ENCODE measurements around the gene GNA15.
"Not testable (repeated sequence)": the region's sequence is repeated elsewhere in the genome, so short reads cannot be mapped to it uniquely, and the experiment has no call there.

GNA15 gene, protein sequence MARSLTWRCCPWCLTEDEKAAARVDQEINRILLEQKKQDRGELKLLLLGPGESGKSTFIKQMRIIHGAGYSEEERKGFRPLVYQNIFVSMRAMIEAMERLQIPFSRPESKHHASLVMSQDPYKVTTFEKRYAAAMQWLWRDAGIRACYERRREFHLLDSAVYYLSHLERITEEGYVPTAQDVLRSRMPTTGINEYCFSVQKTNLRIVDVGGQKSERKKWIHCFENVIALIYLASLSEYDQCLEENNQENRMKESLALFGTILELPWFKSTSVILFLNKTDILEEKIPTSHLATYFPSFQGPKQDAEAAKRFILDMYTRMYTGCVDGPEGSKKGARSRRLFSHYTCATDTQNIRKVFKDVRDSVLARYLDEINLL

DNA sequence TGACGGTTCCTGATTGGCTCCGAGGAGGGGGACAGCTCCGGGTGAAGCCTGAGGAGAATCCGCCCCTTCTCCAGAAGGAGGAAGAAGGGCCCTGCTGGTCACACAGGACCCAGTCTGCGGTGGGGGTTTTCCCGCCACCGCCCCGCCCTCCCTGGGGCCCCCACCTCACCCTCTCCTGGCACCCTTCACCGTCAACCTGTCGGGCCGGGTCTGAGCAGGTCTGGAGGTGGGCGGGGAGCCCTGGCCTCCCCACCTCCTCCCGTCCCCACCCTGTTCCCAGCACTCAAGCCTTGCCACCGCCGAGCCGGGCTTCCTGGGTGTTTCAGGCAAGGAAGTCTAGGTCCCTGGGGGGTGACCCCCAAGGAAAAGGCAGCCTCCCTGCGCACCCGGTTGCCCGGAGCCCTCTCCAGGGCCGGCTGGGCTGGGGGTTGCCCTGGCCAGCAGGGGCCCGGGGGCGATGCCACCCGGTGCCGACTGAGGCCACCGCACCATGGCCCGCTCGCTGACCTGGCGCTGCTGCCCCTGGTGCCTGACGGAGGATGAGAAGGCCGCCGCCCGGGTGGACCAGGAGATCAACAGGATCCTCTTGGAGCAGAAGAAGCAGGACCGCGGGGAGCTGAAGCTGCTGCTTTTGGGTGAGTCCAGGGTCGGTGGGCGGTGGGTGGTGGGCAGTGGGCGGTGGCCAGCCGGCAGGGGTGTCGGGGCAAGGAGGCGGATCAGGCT lies at the start of gene GNA15:
Gene GNA15, plus strand, starts transcription at position 73 of the 723 bp plus-strand sequence. Its CDS starts 418 bp downstream, at position 491.
- no peak for DNase-seq (ENCODE audit: low spot score)
- no peak for FAIRE-seq

GRCh38 chr19:3087769-3088168 lies 48.1 kb upstream of the GNA15 start:
- DNase-seq (ENCODE audit: low spot score) (no peak), FAIRE-seq (no peak)

DNA sequence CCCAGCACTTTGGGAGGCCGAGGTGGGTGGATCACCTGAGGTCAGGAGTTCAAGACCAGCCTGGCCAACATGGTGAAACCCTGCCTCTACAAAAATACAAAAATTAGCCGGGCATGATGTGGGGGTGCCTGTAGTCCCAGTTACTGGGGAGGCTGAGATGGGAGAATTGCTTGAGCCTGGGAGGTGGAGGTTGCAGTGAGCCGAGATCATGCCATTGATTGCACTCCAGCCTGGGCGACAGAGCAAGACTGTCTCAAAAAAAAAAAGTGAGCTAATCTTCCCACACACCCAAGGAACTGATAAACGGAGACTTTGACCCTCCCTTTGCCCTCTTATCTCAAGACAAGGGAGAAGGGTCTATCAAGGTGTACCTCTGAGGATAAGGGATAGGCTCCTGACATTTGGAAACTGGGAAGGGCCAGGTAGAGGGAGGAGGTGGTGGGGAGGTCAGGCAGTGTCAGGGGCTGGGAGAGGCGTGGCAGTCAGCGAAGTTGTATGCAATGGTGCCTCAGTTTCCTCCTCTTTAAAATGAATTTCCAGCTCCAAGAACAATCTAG lies 46.5 kb upstream of the GNA15 start:
- DNase-seq (ENCODE audit: low spot score); FAIRE-seq: not testable (repeated sequence)

DNA sequence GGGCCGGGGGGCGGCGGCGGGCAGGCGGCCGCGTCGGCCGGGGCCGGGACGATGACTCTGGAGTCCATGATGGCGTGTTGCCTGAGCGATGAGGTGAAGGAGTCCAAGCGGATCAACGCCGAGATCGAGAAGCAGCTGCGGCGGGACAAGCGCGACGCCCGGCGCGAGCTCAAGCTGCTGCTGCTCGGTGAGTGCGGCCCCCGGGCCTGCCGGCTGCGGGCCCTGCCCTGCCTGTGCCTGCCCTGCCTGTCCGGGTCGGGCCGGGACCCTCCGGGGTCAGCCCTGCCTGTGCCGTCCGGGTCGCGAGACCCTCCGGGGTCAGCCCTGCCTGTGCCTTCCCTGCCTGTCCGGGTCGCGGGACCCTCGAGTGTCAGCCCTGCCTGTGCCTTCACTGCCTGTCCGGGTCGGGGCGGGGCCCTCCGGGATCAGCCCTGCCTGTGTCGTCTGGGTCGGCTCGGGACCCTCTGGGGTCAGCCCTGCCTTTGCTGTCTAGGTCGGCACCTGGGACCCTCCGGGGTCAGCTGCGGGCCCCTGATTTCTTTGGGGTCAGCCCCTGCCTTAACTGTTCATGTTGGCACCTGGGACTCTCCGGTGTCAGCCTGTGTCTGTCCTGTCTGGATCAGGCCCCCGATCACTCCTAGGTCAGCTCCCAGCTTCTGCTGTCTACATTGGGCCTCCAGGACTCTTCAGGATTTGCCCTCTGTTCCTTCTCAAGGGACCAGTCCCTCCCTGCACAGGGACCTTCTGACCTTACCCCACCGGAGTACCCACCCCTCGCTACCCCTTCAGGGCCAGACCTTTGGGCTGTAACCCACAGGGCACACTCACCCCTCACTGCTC lies 41.0 kb upstream of the GNA15 start:
- no peak for FAIRE-seq
- no peak for DNase-seq (ENCODE audit: low spot score)

- FAIRE-seq (no peak), DNase-seq (ENCODE audit: low spot score) (no peak)
Measured at GRCh38 chr19:3095441-3096191, 40.2 kb upstream of the GNA15 start.

GRCh38 chr19:3096267-3096901 lies 39.4 kb upstream of the GNA15 start:
- no peak for FAIRE-seq
- DNase-seq (ENCODE audit: low spot score) = no peak

- no peak for FAIRE-seq
Measured at GRCh38 chr19:3096902-3097326, 38.9 kb upstream of the GNA15 start.

DNA sequence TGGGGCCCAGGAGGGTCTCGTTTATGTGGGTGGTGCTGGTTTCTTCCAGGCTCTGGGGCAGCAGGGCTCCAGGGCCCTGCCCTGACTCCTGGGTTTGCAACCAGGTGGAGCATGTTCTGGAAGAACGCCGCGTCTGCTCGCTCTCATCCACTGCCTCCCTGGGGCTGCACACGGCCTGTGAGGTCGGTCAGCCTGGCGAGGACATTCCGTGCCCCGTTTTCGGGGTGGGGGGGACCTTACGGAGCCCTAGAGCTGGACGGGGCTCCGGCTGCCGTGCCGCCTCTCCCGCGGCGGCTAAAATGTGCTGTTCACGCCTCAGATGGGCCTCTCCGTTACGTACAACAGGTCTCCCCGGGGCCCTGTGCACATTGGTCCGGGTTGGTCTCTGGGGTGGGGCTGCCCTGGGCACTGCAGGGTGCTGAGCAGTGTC lies 38.4 kb upstream of the GNA15 start:
- no peak for FAIRE-seq
- no peak for DNase-seq (ENCODE audit: low spot score)

More at GRCh38 chr19:3096902-3097326, 38.9 kb upstream of the GNA15 start:
- no peak for DNase-seq (ENCODE audit: low spot score)

- FAIRE-seq (no peak), DNase-seq (ENCODE audit: low spot score) (no peak)
Measured at GRCh38 chr19:3098141-3098514, 37.7 kb upstream of the GNA15 start.

DNA sequence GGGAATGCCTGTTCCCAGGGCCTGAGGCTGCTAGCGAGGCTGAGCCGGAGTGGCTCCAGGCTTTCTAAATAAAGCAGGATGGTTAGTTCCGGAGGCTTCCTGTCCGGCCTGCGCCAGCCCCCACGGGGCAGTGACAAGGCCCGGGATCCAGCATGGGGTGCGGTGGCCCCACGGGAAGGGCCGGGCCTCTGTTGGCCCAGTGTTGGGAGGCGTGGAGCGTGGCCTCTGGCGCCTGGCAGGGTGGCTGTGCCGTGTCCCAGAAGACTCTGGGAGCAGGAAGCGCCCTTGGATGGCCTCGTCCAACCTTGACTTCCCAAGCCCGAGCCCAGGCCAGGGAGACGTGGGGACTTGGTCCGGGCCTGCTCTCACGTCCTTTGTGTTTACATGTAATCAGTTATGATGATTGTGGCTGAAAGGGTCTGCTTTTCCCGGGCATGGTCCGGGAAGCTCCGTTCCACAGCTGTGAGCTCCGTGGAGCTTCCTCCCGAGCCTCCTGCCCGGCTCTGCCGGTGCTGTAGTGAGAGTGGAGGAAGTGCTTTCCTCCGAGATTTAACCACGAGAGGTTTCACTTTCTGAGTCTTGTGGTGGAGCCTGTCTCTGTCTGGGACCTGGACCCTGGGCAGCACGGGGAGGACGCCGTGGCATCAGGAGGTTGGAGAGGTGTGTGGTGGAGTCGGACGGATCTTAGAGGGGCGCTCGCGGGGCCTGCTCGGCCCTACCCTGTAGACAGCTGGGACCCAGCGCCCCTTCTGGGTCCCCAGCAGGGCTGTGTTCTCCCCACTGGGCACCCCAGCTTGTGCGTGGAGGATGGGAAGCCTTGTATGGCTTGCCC lies 37.1 kb upstream of the GNA15 start:
- no peak for DNase-seq (ENCODE audit: low spot score)
- no peak for FAIRE-seq

- no peak for FAIRE-seq
- no peak for DNase-seq (ENCODE audit: low spot score)
Measured at GRCh38 chr19:3099347-3100145, 36.3 kb upstream of the GNA15 start.

DNA sequence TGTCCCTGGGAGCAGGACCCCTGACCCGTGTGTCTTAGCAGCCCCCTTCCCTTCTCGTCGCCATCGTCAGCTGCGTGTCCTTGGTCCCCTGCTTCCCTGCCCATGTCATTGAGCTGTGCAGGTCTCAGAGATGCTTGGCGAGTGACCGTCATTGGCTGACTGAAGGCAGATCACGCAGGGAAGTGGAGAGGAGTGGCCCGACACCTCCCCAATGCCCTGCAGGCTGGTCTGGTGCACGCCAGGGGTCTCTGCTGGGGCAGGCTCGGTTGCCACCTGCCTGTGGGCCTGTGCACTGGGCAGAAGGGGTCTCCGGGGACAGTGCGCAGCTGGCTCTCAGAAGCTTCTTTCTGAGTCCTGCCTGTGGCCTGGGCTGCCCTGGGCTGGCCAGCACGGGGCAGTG lies 35.5 kb upstream of the GNA15 start:
- DNase-seq (ENCODE audit: low spot score) (no peak), FAIRE-seq (no peak)

- FAIRE-seq = no peak
- DNase-seq (ENCODE audit: low spot score) = no peak
Measured at GRCh38 chr19:3100747-3101730, 34.8 kb upstream of the GNA15 start.

- DNase-seq (ENCODE audit: low spot score) (no peak), FAIRE-seq (no peak)
Measured at GRCh38 chr19:3102239-3103140, 33.3 kb upstream of the GNA15 start.

GRCh38 chr19:3104708-3104983 lies 31.2 kb upstream of the GNA15 start:
- DNase-seq (ENCODE audit: low spot score) (no peak), FAIRE-seq (no peak)

Measured in RCC 7860 (cell line).